AG04450 (cell line): ENCODE data around the gene ACOXL. TPM values are rescaled to one million over a fixed set of nuclear protein-coding genes. Genes with fewer than 3 reads are reported as not detected.

ENCODE experiments used
- CTCF ChIA-PET: fragments of 300-600, 350-600 bp; formaldehyde crosslinking; extraction: SDS; loops from one replicate; lab custom pipeline; 2022; ENCODE audit warnings: antibody characterized with exemption, inconsistent platforms; lab: Charles Lee
- POLR2A ChIA-PET: fragments of 350-600 bp; formaldehyde crosslinking; extraction: SDS; loops from one replicate; lab custom pipeline; 2021; ENCODE audit warnings: antibody characterized with exemption, inconsistent platforms; lab: Yijun Ruan, JAX
- DNase-seq: peaks from one replicate; pipeline ENCODE4 v3.0.0-alpha.2; 2011; ENCODE audit warnings: low read depth, low spot score
- H3K27ac ChIP-seq: one replicate; pipeline ENCODE4 v1.5.1; 2012; ENCODE audit warnings: low read depth, low read length, control low read depth
- H3K27me3 ChIP-seq: one replicate; pipeline ENCODE4 v1.6.0; 2012; ENCODE audit warnings: low read length; ENCODE audit not compliant: control insufficient read depth, insufficient read depth
- H3K4me3 ChIP-seq: 2 replicates; pipeline ENCODE4 v1.5.1; 2011; ENCODE audit warnings: mild to moderate bottlenecking, low read depth, low read length, control low read depth
- H3K9me3 ChIP-seq: 2 replicates; pipeline ENCODE4 v1.5.1; 2012; ENCODE audit warnings: low read length; ENCODE audit not compliant: control insufficient read depth, insufficient read depth
- polyA plus RNA-seq: library from polyadenylated mRNA; depleted of rRNA; stranded (reverse); fragments of >200 nt; gene quantifications from 2 replicates; pipeline ENCODE4 v1.2.3, GENCODE V29; 2011
- TF ChIP-seq, protein P1 (sequence below): IDR thresholded peaks from 2 replicates; pipeline ENCODE4 v1.5.1; 2011; ENCODE audit warnings: low read depth, low read length, control low read depth, inconsistent platforms

Gene ACOXL
- polyA plus RNA-seq, 1 experiment, result not detected

DNA sequence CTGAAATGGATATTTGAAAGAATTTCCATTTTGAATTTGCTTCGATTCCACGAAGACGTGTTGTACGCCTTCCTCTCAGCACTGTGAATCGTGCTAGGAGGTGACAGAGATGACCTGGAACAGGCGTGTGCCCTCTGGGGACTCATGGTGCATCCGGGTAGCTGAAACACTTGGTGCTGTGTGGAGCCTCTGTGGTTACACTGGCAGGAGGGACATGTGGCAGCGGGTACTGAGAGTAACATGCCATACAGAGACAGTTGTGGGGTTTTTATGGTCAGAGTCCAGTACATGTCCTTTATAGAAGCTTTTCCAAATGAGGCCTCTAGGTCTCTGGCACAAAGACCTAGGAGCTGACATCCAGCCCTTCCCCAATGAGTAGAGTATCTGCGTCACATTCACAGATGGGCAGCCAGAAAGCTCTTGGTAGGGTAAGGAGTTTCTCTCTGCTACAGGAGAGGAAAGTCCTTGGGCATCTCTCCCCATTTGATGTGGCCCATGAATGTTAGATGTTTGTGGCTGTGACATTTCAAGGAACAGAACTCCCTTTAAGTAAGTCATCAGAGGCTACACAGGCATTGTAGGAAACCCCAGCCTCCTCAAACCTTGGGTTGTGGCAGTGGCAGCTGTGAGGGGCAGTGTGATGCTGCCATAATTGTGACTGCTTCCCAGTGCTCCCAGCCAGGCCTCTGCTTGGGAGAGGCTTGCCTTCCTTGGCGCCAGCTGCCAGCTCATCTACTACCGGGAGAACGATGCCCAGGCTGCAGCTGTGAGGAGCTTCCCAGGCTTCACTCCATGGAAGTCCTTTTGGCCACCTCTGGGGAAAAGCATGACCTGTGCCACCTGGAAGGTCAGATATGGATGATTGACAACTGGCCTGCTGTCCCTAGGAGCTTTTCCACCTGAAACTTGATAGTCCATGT, 80.6 kb downstream of the ACOXL start:
- POLR2A ChIA-PET, result no interaction called here
- no peak overlapping the region for H3K27ac ChIP-seq
- CTCF ChIA-PET, result interaction anchor here (0.7 to 2.5 kb wide), 8 partner anchors 14 to 896 kb away, joined by 3 to 11 read pairs (median 6); no protein-coding TSS in a partner anchor
- H3K4me3 ChIP-seq, result no peak overlapping the region
- peaks cover 14% of the 10 kb centered on the region for H3K27me3 ChIP-seq
- TF ChIP-seq, protein P1, sequence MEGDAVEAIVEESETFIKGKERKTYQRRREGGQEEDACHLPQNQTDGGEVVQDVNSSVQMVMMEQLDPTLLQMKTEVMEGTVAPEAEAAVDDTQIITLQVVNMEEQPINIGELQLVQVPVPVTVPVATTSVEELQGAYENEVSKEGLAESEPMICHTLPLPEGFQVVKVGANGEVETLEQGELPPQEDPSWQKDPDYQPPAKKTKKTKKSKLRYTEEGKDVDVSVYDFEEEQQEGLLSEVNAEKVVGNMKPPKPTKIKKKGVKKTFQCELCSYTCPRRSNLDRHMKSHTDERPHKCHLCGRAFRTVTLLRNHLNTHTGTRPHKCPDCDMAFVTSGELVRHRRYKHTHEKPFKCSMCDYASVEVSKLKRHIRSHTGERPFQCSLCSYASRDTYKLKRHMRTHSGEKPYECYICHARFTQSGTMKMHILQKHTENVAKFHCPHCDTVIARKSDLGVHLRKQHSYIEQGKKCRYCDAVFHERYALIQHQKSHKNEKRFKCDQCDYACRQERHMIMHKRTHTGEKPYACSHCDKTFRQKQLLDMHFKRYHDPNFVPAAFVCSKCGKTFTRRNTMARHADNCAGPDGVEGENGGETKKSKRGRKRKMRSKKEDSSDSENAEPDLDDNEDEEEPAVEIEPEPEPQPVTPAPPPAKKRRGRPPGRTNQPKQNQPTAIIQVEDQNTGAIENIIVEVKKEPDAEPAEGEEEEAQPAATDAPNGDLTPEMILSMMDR, result no peak
- no peaks in the 10 kb centered on the region for H3K9me3 ChIP-seq
- DNase-seq, result no peak

GRCh38 chr2:110813896-110814295, 81.5 kb downstream of the ACOXL start:
- ChIA-PET POLR2A (no interaction called here), CTCF (no interaction called here)
- H3K9me3 ChIP-seq, result no peaks in the 10 kb centered on the region
- H3K27me3 ChIP-seq, result peaks cover 15% of the 10 kb centered on the region
- TF ChIP-seq, protein P1, result no peak
- no peak overlapping the region for H3K27ac ChIP-seq
- no peak overlapping the region for H3K4me3 ChIP-seq
- no peak for DNase-seq

DNA sequence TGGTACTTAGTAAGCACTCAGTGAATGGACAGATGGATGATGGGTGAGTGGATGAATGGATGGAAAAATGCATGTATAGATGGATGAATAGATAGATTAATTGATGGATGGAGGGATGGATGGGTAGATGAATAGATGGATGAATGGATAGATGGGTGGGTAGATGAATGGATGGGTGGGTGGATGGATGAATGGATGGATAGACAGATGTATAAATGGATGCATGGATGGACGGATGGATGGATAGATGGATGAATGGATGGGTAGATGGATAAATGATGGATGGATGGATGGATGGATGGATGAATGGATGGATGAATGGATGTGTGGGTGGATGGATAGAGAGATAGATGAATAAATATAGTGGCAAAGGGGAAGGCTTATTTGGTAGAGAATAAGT, 83.6 kb downstream of the ACOXL start:
- Histone ChIP-seq H3K9me3 (no peaks in the 10 kb centered on the region), H3K27me3 (peaks cover 14% of the 10 kb centered on the region), H3K4me3 (no peak overlapping the region), H3K27ac (no peak overlapping the region)
- no peak for DNase-seq
- ChIA-PET POLR2A (no interaction called here), CTCF (no interaction called here)
- TF ChIP-seq, protein P1, result no peak

- no peak for DNase-seq
- Histone ChIP-seq H3K27ac (no peak overlapping the region), H3K4me3 (no peak overlapping the region), H3K27me3 (peaks cover 14% of the 10 kb centered on the region), H3K9me3 (no peaks in the 10 kb centered on the region)
- POLR2A ChIA-PET, result no interaction called here
- CTCF ChIA-PET, result no interaction called here
- TF ChIP-seq, protein P1, result no peak
These were observed 84.3 kb downstream of the ACOXL start for GRCh38 chr2:110816404-110817365.
